ENCODE measurements around the gene AGR3. TPM values are rescaled to one million over a fixed set of nuclear protein-coding genes. Genes with fewer than 3 reads are reported as not detected.

AGR3 gene
- total RNA-seq, 1 experiment from 2014 or later: not detected

DNA sequence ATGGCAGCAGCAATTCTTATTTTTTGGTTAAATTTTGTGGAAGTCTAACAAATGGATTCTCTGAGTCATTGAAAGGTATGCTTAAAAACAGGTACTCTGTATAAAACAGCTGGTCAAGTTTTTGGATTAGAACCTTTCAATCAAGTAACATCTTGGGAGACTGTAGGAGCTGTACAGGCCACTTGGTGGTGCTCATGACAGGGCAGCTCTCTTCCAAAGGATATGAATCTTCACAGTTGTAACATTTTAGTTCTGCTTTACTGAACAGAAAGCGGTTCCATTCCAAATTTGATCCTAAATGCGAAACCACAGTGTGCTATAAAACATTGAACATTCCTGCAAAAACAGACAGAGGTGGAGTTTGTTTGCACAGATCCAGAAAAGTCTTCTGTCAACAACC is 44.5 kb upstream of the AGR3 start:
- peaks cover 24% of the 10 kb centered on the region for H3K4me1 Mint-ChIP-seq (ENCODE audit: insufficient read depth, unreplicated experiment)
- intact Hi-C loops (cut with micrococcal nuclease): loop anchor here (1.0 to 10.0 kb wide), 4 partner anchors 57 to 720 kb away; no protein-coding TSS in a partner anchor

DNA sequence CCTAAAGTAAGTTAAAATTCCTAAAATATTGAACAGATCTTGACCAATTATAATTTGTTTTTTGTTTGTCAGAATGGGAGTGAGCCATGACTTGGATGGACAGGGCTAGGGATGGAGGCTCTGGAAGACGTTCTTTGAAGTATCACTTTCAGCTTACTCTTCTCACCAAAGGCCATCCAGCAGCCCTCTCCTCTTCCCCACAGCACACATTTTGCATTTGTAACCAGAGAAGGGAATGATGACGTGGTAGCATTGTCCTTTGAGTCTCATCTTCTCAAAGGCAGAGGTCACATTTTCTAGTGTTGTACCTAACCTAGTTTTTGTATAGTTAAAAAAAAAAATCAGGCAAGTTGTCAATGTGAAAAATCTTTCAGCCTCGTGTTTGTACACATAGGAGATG is 43.8 kb upstream of the AGR3 start:
- no TSS peak for BruUV-seq (replicated peaks)
- peaks cover 24% of the 10 kb centered on the region for H3K4me1 Mint-ChIP-seq (ENCODE audit: insufficient read depth, unreplicated experiment)

More for the DNA sequence above, 44.5 kb upstream of the AGR3 start:
- peak; percentile 63 for DNase-seq (ENCODE audit: unreplicated experiment)
- H3K9me3 Mint-ChIP-seq (ENCODE audit: unreplicated experiment): no peaks in the 10 kb centered on the region
- BruUV-seq (replicated peaks): no TSS peak
- H3K27ac Mint-ChIP-seq (ENCODE audit: low read depth, unreplicated experiment): no peak overlapping the region
- H3K4me3 Mint-ChIP-seq (ENCODE audit: unreplicated experiment): no peak overlapping the region
- H3K36me3 Mint-ChIP-seq (ENCODE audit: insufficient read depth, unreplicated experiment): no peaks in the 10 kb centered on the region
- no peaks in the 10 kb centered on the region for H3K27me3 Mint-ChIP-seq (ENCODE audit: insufficient read depth, unreplicated experiment)
- POLR2A ChIA-PET: interaction anchor here (0.6 to 1.3 kb wide), 2 partner anchors 230 to 375 kb away, joined by 5 to 8 read pairs; no protein-coding TSS in a partner anchor
- CTCF ChIA-PET: interaction anchor here (0.5 to 3.8 kb wide), 10 partner anchors 9 to 727 kb away, joined by 3 to 22 read pairs (median 4); no protein-coding TSS in a partner anchor
- TF ChIP-seq, protein P1, sequence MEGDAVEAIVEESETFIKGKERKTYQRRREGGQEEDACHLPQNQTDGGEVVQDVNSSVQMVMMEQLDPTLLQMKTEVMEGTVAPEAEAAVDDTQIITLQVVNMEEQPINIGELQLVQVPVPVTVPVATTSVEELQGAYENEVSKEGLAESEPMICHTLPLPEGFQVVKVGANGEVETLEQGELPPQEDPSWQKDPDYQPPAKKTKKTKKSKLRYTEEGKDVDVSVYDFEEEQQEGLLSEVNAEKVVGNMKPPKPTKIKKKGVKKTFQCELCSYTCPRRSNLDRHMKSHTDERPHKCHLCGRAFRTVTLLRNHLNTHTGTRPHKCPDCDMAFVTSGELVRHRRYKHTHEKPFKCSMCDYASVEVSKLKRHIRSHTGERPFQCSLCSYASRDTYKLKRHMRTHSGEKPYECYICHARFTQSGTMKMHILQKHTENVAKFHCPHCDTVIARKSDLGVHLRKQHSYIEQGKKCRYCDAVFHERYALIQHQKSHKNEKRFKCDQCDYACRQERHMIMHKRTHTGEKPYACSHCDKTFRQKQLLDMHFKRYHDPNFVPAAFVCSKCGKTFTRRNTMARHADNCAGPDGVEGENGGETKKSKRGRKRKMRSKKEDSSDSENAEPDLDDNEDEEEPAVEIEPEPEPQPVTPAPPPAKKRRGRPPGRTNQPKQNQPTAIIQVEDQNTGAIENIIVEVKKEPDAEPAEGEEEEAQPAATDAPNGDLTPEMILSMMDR (IDR thresholded peaks at IDR 0.05; ENCODE audit: unreplicated experiment): peak; percentile 71

DNA sequence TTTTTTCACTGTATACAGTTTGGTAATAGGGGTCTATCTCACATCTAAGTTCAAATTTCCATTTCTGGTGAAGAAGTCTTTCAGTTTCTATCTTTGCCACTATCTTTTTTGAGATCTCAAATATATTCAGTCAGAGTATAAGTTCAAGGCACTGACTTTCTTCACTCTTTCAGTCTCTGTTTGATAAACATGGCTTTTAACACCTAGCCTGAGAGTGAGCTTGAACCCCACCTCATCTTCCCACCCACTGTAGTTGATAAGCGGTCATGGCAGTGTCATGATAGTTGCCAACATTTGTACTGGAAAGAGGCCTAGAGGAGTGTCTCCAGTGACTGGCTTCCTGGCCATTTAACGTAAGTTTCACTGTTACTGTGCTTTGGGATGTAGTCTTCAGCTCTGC is 41.2 kb upstream of the AGR3 start:
- Mint-ChIP-seq H3K4me1 (ENCODE audit: insufficient read depth, unreplicated experiment) (peaks cover 23% of the 10 kb centered on the region), H3K4me3 (ENCODE audit: unreplicated experiment) (no peak overlapping the region), H3K9me3 (ENCODE audit: unreplicated experiment) (no peaks in the 10 kb centered on the region), H3K27me3 (ENCODE audit: insufficient read depth, unreplicated experiment) (no peaks in the 10 kb centered on the region), H3K27ac (ENCODE audit: low read depth, unreplicated experiment) (no peak overlapping the region), H3K36me3 (ENCODE audit: insufficient read depth, unreplicated experiment) (no peaks in the 10 kb centered on the region)
- BruUV-seq (replicated peaks): no TSS peak
- intact Hi-C loops (cut with micrococcal nuclease): loop anchor here (10.0 kb wide), 1 partner anchor 612 kb away; no protein-coding TSS in a partner anchor
- ChIA-PET POLR2A (interaction anchor here (0.6 kb wide), 1 partner anchor 365 kb away, joined by 3 read pairs; no protein-coding TSS in a partner anchor), CTCF (interaction anchor here (0.6 to 2.5 kb wide), 5 partner anchors 8 to 1725 kb away, joined by 3 to 9 read pairs (median 3); no protein-coding TSS in a partner anchor)
- no peak for DNase-seq (ENCODE audit: unreplicated experiment)
- TF ChIP-seq, protein P1 (IDR thresholded peaks at IDR 0.05; ENCODE audit: unreplicated experiment): no peak

More for the DNA sequence above, 43.8 kb upstream of the AGR3 start:
- no peaks in the 10 kb centered on the region for H3K36me3 Mint-ChIP-seq (ENCODE audit: insufficient read depth, unreplicated experiment)
- H3K27ac Mint-ChIP-seq (ENCODE audit: low read depth, unreplicated experiment): no peak overlapping the region
- H3K9me3 Mint-ChIP-seq (ENCODE audit: unreplicated experiment): no peaks in the 10 kb centered on the region
- ChIA-PET CTCF (interaction anchor here (0.5 to 3.8 kb wide), 13 partner anchors 9 to 728 kb away, joined by 3 to 22 read pairs (median 4); no protein-coding TSS in a partner anchor), POLR2A (interaction anchor here (0.6 to 1.3 kb wide), 2 partner anchors 229 to 376 kb away, joined by 5 to 8 read pairs; no protein-coding TSS in a partner anchor)
- TF ChIP-seq, protein P1 (IDR thresholded peaks at IDR 0.05; ENCODE audit: unreplicated experiment): no peak
- no peaks in the 10 kb centered on the region for H3K27me3 Mint-ChIP-seq (ENCODE audit: insufficient read depth, unreplicated experiment)
- no peak for DNase-seq (ENCODE audit: unreplicated experiment)
- no peak overlapping the region for H3K4me3 Mint-ChIP-seq (ENCODE audit: unreplicated experiment)
- intact Hi-C loops (cut with micrococcal nuclease): loop anchor here (1.0 to 10.0 kb wide), 4 partner anchors 57 to 721 kb away; no protein-coding TSS in a partner anchor

DNA sequence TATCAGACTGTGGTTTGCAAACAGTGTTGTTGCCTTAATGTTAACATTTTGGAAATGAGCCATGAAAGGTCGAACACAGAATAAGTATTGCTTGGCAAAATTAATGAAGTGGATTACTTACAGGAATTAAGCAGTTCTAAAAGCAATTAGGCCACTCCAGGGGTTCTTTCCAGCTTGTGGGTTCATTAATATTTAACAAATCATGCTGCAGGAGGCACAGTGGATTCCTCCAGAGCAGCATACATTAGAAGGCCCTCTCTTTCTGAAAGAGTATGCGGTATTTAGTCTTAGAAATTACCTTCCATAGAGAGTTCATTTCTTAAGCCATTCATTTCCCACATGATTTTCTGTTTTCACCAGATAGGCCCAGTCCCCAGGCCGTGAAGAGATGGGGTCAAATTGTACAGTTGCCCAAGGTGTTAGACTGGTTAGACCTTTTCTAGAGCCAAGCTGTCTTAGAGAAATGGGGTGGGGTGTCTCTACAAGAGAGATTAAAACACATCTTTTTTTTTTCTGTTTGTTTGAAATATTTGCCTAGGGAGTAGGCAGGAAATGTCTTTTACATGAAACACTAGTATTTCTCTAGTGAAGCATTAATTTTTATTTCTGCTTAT is 40.0 kb upstream of the AGR3 start:
- POLR2A ChIA-PET: no interaction called here
- Mint-ChIP-seq H3K36me3 (ENCODE audit: insufficient read depth, unreplicated experiment) (no peaks in the 10 kb centered on the region), H3K9me3 (ENCODE audit: unreplicated experiment) (no peaks in the 10 kb centered on the region), H3K4me1 (ENCODE audit: insufficient read depth, unreplicated experiment) (peaks cover 23% of the 10 kb centered on the region), H3K27ac (ENCODE audit: low read depth, unreplicated experiment) (no peak overlapping the region), H3K27me3 (ENCODE audit: insufficient read depth, unreplicated experiment) (no peaks in the 10 kb centered on the region), H3K4me3 (ENCODE audit: unreplicated experiment) (no peak overlapping the region)
- DNase-seq (ENCODE audit: unreplicated experiment): no peak
- no TSS peak for BruUV-seq (replicated peaks)
- TF ChIP-seq, protein P1 (IDR thresholded peaks at IDR 0.05; ENCODE audit: unreplicated experiment): no peak
- intact Hi-C loops (cut with micrococcal nuclease): loop anchor here (10.0 kb wide), 1 partner anchor 613 kb away; no protein-coding TSS in a partner anchor
- CTCF ChIA-PET: interaction anchor here (0.7 to 2.8 kb wide), 6 partner anchors 30 to 1819 kb away, joined by 3 to 22 read pairs (median 4); no protein-coding TSS in a partner anchor

Data from MCF 10A (cell line).